ENCODE results near the gene DAW1.
"Not testable (repeated sequence)": the region's sequence is repeated elsewhere in the genome, so short reads cannot be mapped to it uniquely, and the experiment has no call there.

The DAW1 gene

GRCh38 chr2:227871375-227871791 lies at the start of gene DAW1:
DAW1 (plus strand) TSS chr2:227871631; CDS start chr2:227871690, 59 bp downstream.
- no peaks in the 10 kb centered on the region for H3K36me3 Mint-ChIP-seq
- H3K27me3 Mint-ChIP-seq = peaks cover 25% of the 10 kb centered on the region
- no peak within 1 kb of the TSS for H3K27ac Mint-ChIP-seq
- H3K9me3 Mint-ChIP-seq (ENCODE audit: low read depth) = no peaks in the 10 kb centered on the region
- no peak within 1 kb of the TSS for H3K4me3 Mint-ChIP-seq
- H3K4me1 Mint-ChIP-seq (ENCODE audit: low read depth) = no peaks in the 10 kb centered on the region

DNA sequence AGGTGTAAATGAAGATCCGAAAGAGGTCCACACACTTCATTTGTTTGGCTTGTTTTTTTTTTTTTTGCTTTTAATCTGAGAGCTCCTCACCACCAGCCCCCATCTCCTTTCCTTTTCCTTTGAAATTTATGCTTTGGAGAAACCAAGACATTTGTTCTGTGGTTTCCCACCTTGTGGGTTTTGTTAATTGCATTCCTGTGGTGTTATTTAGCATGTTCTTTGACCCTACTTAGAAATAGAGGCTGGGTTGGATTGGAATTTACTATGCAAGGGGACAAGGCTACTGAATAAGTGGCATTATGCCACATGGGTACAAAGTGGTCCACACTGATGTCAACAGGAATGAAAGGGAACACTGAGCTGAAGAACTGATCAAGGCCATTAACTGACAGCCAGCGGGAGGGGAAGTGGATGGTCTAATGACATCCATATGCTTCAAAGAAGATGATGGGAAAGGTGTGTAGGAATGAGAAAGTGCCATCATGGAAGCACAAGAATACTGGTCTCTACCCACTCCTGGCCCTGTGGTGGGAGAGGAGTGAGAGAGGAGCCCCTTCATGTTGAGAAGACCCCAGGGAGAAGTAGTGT lies 48.9 kb upstream of the DAW1 start:
- Mint-ChIP-seq H3K9me3 (ENCODE audit: low read depth) (no peaks in the 10 kb centered on the region), H3K4me3 (no peak overlapping the region), H3K27ac (no peak overlapping the region), H3K4me1 (ENCODE audit: low read depth) (peaks cover 9% of the 10 kb centered on the region), H3K27me3 (peaks cover 14% of the 10 kb centered on the region), H3K36me3 (no peaks in the 10 kb centered on the region)

- Mint-ChIP-seq H3K4me3 (no peak overlapping the region), H3K27me3 (peaks cover 14% of the 10 kb centered on the region), H3K27ac (no peak overlapping the region), H3K36me3 (no peaks in the 10 kb centered on the region), H3K4me1 (ENCODE audit: low read depth) (no peaks in the 10 kb centered on the region), H3K9me3 (ENCODE audit: low read depth) (no peaks in the 10 kb centered on the region)
Observed at GRCh38 chr2:227823922-227824321, 47.5 kb upstream of the DAW1 start.

GRCh38 chr2:227824711-227825110 lies 46.7 kb upstream of the DAW1 start:
- no peaks in the 10 kb centered on the region for H3K9me3 Mint-ChIP-seq (ENCODE audit: low read depth)
- H3K4me1 Mint-ChIP-seq (ENCODE audit: low read depth) = no peaks in the 10 kb centered on the region
- H3K36me3 Mint-ChIP-seq = no peaks in the 10 kb centered on the region
- no peak overlapping the region for H3K4me3 Mint-ChIP-seq
- peaks cover 15% of the 10 kb centered on the region for H3K27me3 Mint-ChIP-seq
- no peak overlapping the region for H3K27ac Mint-ChIP-seq

DNA sequence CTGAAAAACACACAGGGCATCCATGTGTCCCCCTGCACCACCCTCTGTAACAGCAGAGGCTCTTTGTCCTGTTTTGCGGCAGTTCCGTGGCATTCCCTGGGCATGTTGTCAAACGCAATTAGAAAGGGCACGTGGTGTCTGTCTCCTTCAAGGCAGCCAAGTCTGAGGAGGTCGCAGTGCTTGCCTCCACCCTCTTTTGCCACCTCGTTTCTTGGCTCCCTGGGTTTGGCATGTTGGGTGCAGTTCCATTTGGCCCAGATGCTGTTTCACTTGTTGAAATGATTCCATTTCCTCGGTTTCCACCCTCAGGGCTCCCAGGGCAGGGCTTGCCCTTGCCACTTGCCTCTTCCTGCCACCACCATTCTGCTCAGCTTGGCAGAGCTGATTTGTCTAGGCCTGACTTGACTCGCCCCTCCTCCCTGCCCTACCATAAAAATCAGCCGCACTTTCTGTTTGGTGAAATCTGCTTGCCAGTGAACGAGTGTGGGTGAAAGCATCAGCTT lies 45.4 kb upstream of the DAW1 start:
- Mint-ChIP-seq H3K36me3 (no peaks in the 10 kb centered on the region), H3K27ac (no peak overlapping the region), H3K4me1 (ENCODE audit: low read depth) (no peaks in the 10 kb centered on the region), H3K4me3 (no peak overlapping the region), H3K27me3 (peaks cover 15% of the 10 kb centered on the region), H3K9me3 (ENCODE audit: low read depth) (no peaks in the 10 kb centered on the region)

DNA sequence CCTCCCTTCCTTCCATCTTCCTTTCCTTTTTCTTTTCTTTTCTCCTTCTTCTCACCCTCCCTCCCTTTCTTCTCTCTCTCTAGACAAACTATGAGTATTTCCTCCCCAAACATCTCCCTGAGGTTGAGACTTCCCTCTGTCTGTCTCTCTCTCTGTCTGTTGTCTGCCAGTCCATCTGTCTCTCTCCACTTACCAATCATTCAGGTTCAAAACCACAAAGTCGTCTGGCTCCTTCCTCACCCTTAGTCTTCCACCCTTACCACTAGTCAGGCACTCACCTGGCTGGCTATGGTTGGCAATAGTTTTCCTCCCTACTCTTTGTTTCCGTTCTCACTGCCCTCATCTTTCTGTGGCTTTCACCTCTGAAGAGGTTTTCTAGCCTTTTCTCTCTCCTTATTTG lies 44.9 kb upstream of the DAW1 start:
- H3K27ac Mint-ChIP-seq = no peak overlapping the region
- H3K36me3 Mint-ChIP-seq = no peaks in the 10 kb centered on the region
- H3K27me3 Mint-ChIP-seq = peaks cover 11% of the 10 kb centered on the region
- no peaks in the 10 kb centered on the region for H3K4me1 Mint-ChIP-seq (ENCODE audit: low read depth)
- no peaks in the 10 kb centered on the region for H3K9me3 Mint-ChIP-seq (ENCODE audit: low read depth)
- H3K4me3 Mint-ChIP-seq = no peak overlapping the region

GRCh38 chr2:227827143-227827542 lies 44.3 kb upstream of the DAW1 start:
- H3K27ac Mint-ChIP-seq = no peak overlapping the region
- no peaks in the 10 kb centered on the region for H3K9me3 Mint-ChIP-seq (ENCODE audit: low read depth)
- H3K4me3 Mint-ChIP-seq = no peak overlapping the region
- H3K4me1 Mint-ChIP-seq (ENCODE audit: low read depth) = no peaks in the 10 kb centered on the region
- H3K36me3 Mint-ChIP-seq = no peaks in the 10 kb centered on the region
- H3K27me3 Mint-ChIP-seq = peaks cover 11% of the 10 kb centered on the region

DNA sequence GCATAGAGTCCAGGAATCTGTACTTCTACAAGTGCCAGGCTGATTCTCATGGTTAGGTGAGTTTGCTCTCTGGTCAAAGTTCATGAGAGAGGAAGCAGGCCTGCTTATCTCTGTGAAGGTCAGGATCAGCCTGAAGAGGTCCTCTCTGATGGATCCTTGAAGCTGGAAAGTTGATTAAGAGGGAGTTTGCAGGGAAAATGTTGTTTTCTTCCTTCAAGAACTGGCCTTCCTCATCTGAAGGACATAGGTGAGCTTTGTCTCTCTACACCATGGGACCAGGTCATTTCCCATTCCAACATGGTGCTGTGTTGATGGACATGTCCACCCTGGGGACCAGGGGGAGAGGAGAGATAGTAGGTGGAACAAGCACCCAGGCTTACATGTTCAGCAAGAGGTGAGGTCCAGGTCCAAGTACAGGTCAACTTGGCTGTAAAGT lies 42.9 kb upstream of the DAW1 start:
- Mint-ChIP-seq H3K9me3 (ENCODE audit: low read depth) (no peaks in the 10 kb centered on the region), H3K27me3 (peaks cover 6% of the 10 kb centered on the region), H3K36me3 (no peaks in the 10 kb centered on the region), H3K4me3 (no peak overlapping the region), H3K27ac (no peak overlapping the region), H3K4me1 (ENCODE audit: low read depth) (no peaks in the 10 kb centered on the region)

- peaks cover 6% of the 10 kb centered on the region for H3K27me3 Mint-ChIP-seq
- no peak overlapping the region for H3K4me3 Mint-ChIP-seq
- no peaks in the 10 kb centered on the region for H3K36me3 Mint-ChIP-seq
- H3K9me3 Mint-ChIP-seq (ENCODE audit: low read depth) = no peaks in the 10 kb centered on the region
- H3K27ac Mint-ChIP-seq = no peak overlapping the region
- no peaks in the 10 kb centered on the region for H3K4me1 Mint-ChIP-seq (ENCODE audit: low read depth)
Observed at GRCh38 chr2:227829337-227829736, 42.1 kb upstream of the DAW1 start.

DNA sequence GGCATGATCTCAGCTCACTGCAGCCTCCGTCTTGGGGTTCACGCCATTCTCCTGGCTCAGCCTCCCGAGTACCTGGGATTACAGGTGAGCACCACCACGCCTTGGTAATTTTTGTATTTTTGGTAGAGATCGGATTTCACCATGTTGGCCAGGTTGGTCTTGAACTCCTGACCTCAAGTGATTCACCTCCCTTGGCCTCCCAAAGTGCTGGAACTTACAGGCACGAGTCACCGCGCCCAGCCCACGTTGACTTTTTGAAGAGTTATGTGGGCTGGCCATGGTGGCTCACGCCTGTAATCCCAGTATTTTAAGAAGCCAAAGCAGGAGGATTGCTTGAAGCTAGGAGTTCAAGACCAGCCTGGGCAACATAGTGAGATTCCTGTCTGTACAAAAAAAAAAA lies 37.0 kb upstream of the DAW1 start:
- H3K36me3 Mint-ChIP-seq = no peaks in the 10 kb centered on the region

DNA sequence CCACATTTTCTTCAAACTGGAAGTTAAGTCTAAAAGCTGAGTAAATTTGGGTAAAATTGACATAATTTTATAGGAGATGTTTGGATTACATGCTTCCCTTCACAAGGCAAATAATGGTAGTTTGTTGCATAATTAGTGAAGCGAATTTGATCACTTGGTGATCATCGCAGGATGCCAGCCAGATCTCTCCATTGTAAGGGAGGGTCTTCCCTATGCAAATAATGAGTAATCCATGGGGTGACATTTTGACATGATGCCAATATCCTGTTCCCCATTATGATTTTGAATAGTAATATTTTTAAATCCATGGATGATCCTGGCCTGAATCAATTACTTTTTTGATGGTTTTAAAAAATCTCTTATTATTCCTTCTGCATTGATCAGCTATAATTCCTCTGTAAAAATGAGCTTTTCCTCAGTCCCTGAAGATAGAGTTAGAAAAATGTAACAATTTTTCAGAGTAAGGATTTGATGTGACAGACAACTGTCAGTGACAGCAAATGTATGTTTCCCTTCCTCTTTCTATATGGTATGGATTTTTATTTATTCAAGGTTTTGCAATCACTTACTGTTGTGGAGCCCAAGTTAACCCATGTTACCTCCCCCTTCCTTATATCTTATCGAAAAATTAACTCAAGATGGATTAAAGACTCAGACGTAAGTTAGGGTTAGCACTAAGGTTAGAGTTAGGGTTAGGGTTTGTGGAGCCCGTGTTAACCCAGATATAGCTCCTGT lies 36.3 kb upstream of the DAW1 start:
- H3K9me3 Mint-ChIP-seq (ENCODE audit: low read depth) = no peaks in the 10 kb centered on the region
- H3K4me1 Mint-ChIP-seq (ENCODE audit: low read depth) = no peaks in the 10 kb centered on the region
- no peaks in the 10 kb centered on the region for H3K36me3 Mint-ChIP-seq
- H3K27ac Mint-ChIP-seq = no peak overlapping the region
- no peak overlapping the region for H3K4me3 Mint-ChIP-seq
- H3K27me3 Mint-ChIP-seq = peaks cover 4% of the 10 kb centered on the region

More for the DNA sequence above, 37.0 kb upstream of the DAW1 start:
- H3K27me3 Mint-ChIP-seq = peaks cover 6% of the 10 kb centered on the region
- no peak overlapping the region for H3K4me3 Mint-ChIP-seq
- no peaks in the 10 kb centered on the region for H3K4me1 Mint-ChIP-seq (ENCODE audit: low read depth)
- H3K9me3 Mint-ChIP-seq (ENCODE audit: low read depth) = no peaks in the 10 kb centered on the region
- H3K27ac Mint-ChIP-seq = no peak overlapping the region

DNA sequence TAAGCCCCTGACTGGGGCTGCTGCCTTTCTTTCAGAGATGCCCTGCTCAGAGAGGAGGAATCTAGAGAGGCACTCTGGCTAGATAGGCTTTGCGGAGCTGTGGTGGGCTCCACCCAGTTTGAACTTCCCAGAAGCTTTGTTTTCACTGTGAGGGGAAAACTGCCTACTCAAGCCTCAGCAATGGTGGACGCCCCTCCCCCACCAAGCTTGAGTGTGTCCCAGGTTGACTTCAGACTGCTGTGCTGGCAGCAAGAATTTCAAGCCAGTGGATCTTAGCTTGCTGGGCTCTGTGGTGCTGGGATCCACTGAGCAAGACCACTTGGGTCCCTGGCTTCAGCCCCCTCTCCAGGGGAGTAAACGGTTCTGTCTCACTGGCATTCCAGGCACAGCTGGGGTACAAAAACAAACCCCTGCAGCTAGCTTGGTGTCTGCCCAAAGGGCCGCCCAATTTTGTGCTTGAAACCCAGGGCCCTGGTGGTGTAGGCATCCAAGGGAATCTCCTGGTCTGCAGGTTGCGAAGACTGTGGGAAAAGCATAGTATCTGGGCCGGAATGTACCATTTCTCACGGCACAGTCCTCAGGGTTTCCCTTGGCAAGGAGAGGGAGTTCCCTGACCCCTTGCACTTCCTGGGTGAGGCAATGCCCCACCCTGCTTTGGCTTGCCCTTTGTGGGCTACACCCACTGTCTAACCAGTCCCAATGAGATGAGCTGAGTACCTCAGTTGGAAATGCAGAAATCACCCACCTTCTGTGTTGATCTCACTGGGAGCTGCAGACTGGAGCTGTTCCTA lies 31.9 kb upstream of the DAW1 start:
- H3K27ac Mint-ChIP-seq; H3K4me3 Mint-ChIP-seq; H3K27me3 Mint-ChIP-seq; H3K4me1 Mint-ChIP-seq (ENCODE audit: low read depth); H3K36me3 Mint-ChIP-seq; H3K9me3 Mint-ChIP-seq (ENCODE audit: low read depth): not testable (repeated sequence)

DNA sequence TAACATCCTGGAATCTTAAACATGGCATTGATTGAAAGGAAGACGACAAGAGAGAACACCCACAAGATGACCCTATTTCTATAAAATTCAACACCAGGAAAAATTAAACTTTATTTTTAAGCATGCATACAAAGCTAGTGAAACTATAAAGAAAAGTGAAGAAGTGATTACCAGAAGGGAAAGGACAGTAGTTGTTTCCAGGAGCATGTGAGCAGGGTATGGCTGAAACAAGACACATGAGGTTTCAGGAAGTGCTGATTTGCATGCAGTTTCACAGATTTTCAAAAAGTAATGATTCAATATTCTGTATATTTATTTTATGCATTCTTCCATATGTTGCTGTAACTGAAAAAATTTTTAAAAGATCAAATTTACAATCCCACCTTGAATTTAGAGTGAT lies 24.6 kb upstream of the DAW1 start:
- Mint-ChIP-seq H3K36me3 (no peaks in the 10 kb centered on the region), H3K4me1 (ENCODE audit: low read depth) (no peaks in the 10 kb centered on the region), H3K9me3 (ENCODE audit: low read depth) (no peaks in the 10 kb centered on the region), H3K27ac (no peak overlapping the region), H3K27me3 (peaks cover 6% of the 10 kb centered on the region), H3K4me3 (no peak overlapping the region)

DNA sequence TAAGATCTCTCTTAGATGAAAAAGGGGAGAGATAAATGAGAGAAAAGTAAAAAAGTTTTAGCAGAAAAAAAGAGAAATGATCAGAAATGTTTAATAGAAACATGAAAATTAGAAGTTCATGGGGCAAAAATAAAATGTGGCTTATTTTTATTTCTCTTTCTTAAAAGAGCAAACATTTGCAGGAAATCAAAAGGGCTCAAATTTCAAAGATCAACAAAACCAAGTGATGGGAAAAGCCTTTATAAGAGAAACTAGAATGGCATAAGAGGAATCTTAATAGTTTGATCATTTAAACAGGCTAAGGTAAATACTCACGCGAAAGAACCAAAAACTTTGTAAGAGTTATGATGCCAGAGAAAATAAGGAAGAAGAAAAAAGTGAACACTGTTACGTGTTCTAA lies 23.3 kb upstream of the DAW1 start:
- Mint-ChIP-seq H3K9me3 (ENCODE audit: low read depth) (no peaks in the 10 kb centered on the region), H3K4me1 (ENCODE audit: low read depth) (no peaks in the 10 kb centered on the region), H3K27me3 (peaks cover 9% of the 10 kb centered on the region), H3K27ac (no peak overlapping the region), H3K36me3 (no peaks in the 10 kb centered on the region), H3K4me3 (no peak overlapping the region)

GRCh38 chr2:227848586-227848985 lies 22.8 kb upstream of the DAW1 start:
- no peaks in the 10 kb centered on the region for H3K36me3 Mint-ChIP-seq
- no peaks in the 10 kb centered on the region for H3K4me1 Mint-ChIP-seq (ENCODE audit: low read depth)
- no peak overlapping the region for H3K27ac Mint-ChIP-seq
- no peaks in the 10 kb centered on the region for H3K9me3 Mint-ChIP-seq (ENCODE audit: low read depth)
- no peak overlapping the region for H3K4me3 Mint-ChIP-seq
- peaks cover 11% of the 10 kb centered on the region for H3K27me3 Mint-ChIP-seq

Data from activated naive CD8-positive, alpha-beta T cell (primary cell).